HL-60 (cell line): ENCODE measurements around the gene BTBD9.

ENCODE experiments used
- DNase-seq, 2 experiments: peaks; one replicate each; pipeline ENCODE4 v3.0.0-alpha.2; 2010 to 2020; ENCODE audit warnings: low read depth in 1 of 2, low spot score in 1 of 2
- H3K27ac ChIP-seq: fragments of 250-450 bp; sonication (Bioruptor Pico); replicated peaks from 2 replicates; pipeline ENCODE4 v1.5.1; 2020; ENCODE audit warnings: mild to moderate bottlenecking, moderate library complexity
- H3K27me3 ChIP-seq: fragments of 250-450 bp; sonication (Bioruptor Pico); 2 replicates; pipeline ENCODE4 v1.5.1; 2021; ENCODE audit warnings: mild to moderate bottlenecking, moderate library complexity; ENCODE audit not compliant: insufficient read depth, poor library complexity, severe bottlenecking
- H3K4me3 ChIP-seq: replicated peaks from 2 replicates; pipeline ENCODE4 v1.5.1; 2011; ENCODE audit warnings: mild to moderate bottlenecking, control low read depth, low read length; ENCODE audit not compliant: insufficient read depth
- GABPA ChIP-seq: IDR thresholded peaks from 2 replicates; pipeline ENCODE4 v1.6.1; 2012; ENCODE audit warnings: low read depth
- POLR2AphosphoS5 ChIP-seq: IDR thresholded peaks from 2 replicates; pipeline ENCODE4 v1.6.1; 2012; ENCODE audit warnings: low read depth
- REST ChIP-seq: IDR thresholded peaks from 2 replicates; pipeline ENCODE4 v1.6.1; 2012; ENCODE audit warnings: low read depth; ENCODE audit not compliant: insufficient replicate concordance
- SPI1 ChIP-seq: IDR thresholded peaks from 2 replicates; pipeline ENCODE4 v1.6.1; 2012; ENCODE audit warnings: low read depth, mild to moderate bottlenecking, borderline replicate concordance
- TF ChIP-seq, protein P1 (sequence below): IDR thresholded peaks from one replicate; pipeline ENCODE4 v1.5.1; 2011; ENCODE audit warnings: low read length, control low read depth, inconsistent platforms; ENCODE audit not compliant: insufficient read depth

Gene BTBD9

GRCh38 chr6:38686270-38687042 lies 46.7 kb upstream of the BTBD9 start:
- Histone ChIP-seq H3K27me3 (no peaks in the 10 kb centered on the region), H3K27ac (no peak overlapping the region), H3K4me3 (no peak overlapping the region)
- no peak for DNase-seq
- no peak for TF ChIP-seq GABPA
- no peak for TF ChIP-seq POLR2AphosphoS5
- no peak for TF ChIP-seq SPI1

- Histone ChIP-seq H3K27me3 (no peaks in the 10 kb centered on the region), H3K4me3 (no peak overlapping the region), H3K27ac (no peak overlapping the region)
- no peak for DNase-seq
- TF ChIP-seq POLR2AphosphoS5 (no peak), REST (no peak), SPI1 (no peak), GABPA (no peak)
- TF ChIP-seq, protein P1, sequence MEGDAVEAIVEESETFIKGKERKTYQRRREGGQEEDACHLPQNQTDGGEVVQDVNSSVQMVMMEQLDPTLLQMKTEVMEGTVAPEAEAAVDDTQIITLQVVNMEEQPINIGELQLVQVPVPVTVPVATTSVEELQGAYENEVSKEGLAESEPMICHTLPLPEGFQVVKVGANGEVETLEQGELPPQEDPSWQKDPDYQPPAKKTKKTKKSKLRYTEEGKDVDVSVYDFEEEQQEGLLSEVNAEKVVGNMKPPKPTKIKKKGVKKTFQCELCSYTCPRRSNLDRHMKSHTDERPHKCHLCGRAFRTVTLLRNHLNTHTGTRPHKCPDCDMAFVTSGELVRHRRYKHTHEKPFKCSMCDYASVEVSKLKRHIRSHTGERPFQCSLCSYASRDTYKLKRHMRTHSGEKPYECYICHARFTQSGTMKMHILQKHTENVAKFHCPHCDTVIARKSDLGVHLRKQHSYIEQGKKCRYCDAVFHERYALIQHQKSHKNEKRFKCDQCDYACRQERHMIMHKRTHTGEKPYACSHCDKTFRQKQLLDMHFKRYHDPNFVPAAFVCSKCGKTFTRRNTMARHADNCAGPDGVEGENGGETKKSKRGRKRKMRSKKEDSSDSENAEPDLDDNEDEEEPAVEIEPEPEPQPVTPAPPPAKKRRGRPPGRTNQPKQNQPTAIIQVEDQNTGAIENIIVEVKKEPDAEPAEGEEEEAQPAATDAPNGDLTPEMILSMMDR, result no peak
Measured at GRCh38 chr6:38684904-38685303, 45.2 kb upstream of the BTBD9 start.

GRCh38 chr6:38684237-38684636 lies 44.5 kb upstream of the BTBD9 start:
- no peak for DNase-seq
- H3K27ac ChIP-seq, result no peak overlapping the region
- TF ChIP-seq GABPA (no peak), REST (no peak), SPI1 (no peak), POLR2AphosphoS5 (no peak)
- TF ChIP-seq, protein P1, result no peak
- H3K27me3 ChIP-seq, result no peaks in the 10 kb centered on the region
- no peak overlapping the region for H3K4me3 ChIP-seq

GRCh38 chr6:38681850-38682249 lies 42.1 kb upstream of the BTBD9 start:
- DNase-seq, result no peak
- no peak overlapping the region for H3K4me3 ChIP-seq

More at GRCh38 chr6:38681850-38682249, 42.1 kb upstream of the BTBD9 start:
- Histone ChIP-seq H3K27ac (no peak overlapping the region), H3K27me3 (no peaks in the 10 kb centered on the region)
- no peak for TF ChIP-seq SPI1
- TF ChIP-seq, protein P1, result no peak
- no peak for TF ChIP-seq REST
- TF ChIP-seq POLR2AphosphoS5, result no peak
- TF ChIP-seq GABPA, result no peak
